GM12865 (cell line): ENCODE measurements around the gene FARP1.

ENCODE experiments used
- DNase-seq: peaks from one replicate; pipeline ENCODE4 v3.0.0; 2010; ENCODE audit warnings: low read depth
- H3K4me3 ChIP-seq: 2 replicates; pipeline ENCODE4 v1.5.1; 2011; ENCODE audit warnings: mild to moderate bottlenecking, low read depth, low read length, control low read depth
- CTCF ChIP-seq: IDR thresholded peaks from 2 replicates; pipeline ENCODE4 v1.5.1; 2011; ENCODE audit warnings: low read length, control low read depth, low read depth, inconsistent platforms; ENCODE audit not compliant: insufficient read depth; ENCODE audit errors: missing control alignments

Gene FARP1

GRCh38 chr13:98363326-98363725 lies 220.4 kb downstream of the FARP1 start:
- DNase-seq, result no peak
- no peak overlapping the region for H3K4me3 ChIP-seq
- TF ChIP-seq CTCF, result no peak

- TF ChIP-seq CTCF, result no peak
- DNase-seq, result no peak
- no peak overlapping the region for H3K4me3 ChIP-seq
These were observed 221.3 kb downstream of the FARP1 start for GRCh38 chr13:98364179-98364578.

GRCh38 chr13:98364647-98365046 lies 221.8 kb downstream of the FARP1 start:
- DNase-seq, result no peak
- no peak overlapping the region for H3K4me3 ChIP-seq
- no peak for TF ChIP-seq CTCF

- TF ChIP-seq CTCF, result no peak
- no peak for DNase-seq
- no peak overlapping the region for H3K4me3 ChIP-seq
These were observed 222.4 kb downstream of the FARP1 start for GRCh38 chr13:98365302-98365701.

GRCh38 chr13:98366010-98366409 lies 223.1 kb downstream of the FARP1 start:
- TF ChIP-seq CTCF, result no peak
- no peak overlapping the region for H3K4me3 ChIP-seq
- DNase-seq, result no peak

- no peak overlapping the region for H3K4me3 ChIP-seq
- no peak for TF ChIP-seq CTCF
- no peak for DNase-seq
These were observed 223.5 kb downstream of the FARP1 start for GRCh38 chr13:98366443-98366842.

GRCh38 chr13:98366959-98367358 lies 224.1 kb downstream of the FARP1 start:
- no peak overlapping the region for H3K4me3 ChIP-seq
- DNase-seq, result no peak
- no peak for TF ChIP-seq CTCF
